AG09309 (cell line): Measurements from ENCODE around the gene SLC25A36.

ENCODE experiments used
- DNase-seq: peaks from one replicate; pipeline ENCODE4 v3.0.0-alpha.2; 2010; ENCODE audit warnings: low read depth
- H3K4me3 ChIP-seq: 2 replicates; pipeline ENCODE4 v1.5.1; 2011; ENCODE audit warnings: mild to moderate bottlenecking, low read depth, low read length, moderate library complexity; ENCODE audit not compliant: control insufficient read depth
- CTCF ChIP-seq: IDR thresholded peaks from 2 replicates; pipeline ENCODE4 v1.5.1; 2011; ENCODE audit warnings: mild to moderate bottlenecking, low read depth, low read length, inconsistent platforms; ENCODE audit not compliant: insufficient read depth, control insufficient read depth; ENCODE audit errors: missing control alignments

The SLC25A36 gene

GRCh38 chr3:140904521-140904920 lies 37.1 kb upstream of the SLC25A36 start:
- H3K4me3 ChIP-seq, result no peak overlapping the region
- no peak for DNase-seq
- TF ChIP-seq CTCF, result no peak

- no peak for DNase-seq
- no peak for TF ChIP-seq CTCF
- H3K4me3 ChIP-seq, result no peak overlapping the region
These were observed 36.1 kb upstream of the SLC25A36 start for GRCh38 chr3:140905559-140905958.

- no peak for DNase-seq
- no peak for TF ChIP-seq CTCF
- H3K4me3 ChIP-seq, result no peak overlapping the region
These were observed 34.9 kb upstream of the SLC25A36 start for GRCh38 chr3:140906785-140907184.

- H3K4me3 ChIP-seq, result no peak overlapping the region
- no peak for DNase-seq
- no peak for TF ChIP-seq CTCF
These were observed 30.8 kb upstream of the SLC25A36 start for GRCh38 chr3:140910860-140911259.

GRCh38 chr3:140911822-140912221 lies 29.8 kb upstream of the SLC25A36 start:
- no peak for DNase-seq
- no peak overlapping the region for H3K4me3 ChIP-seq
- TF ChIP-seq CTCF, result no peak

GRCh38 chr3:140913728-140914127 lies 27.9 kb upstream of the SLC25A36 start:
- no peak for DNase-seq
- H3K4me3 ChIP-seq, result no peak overlapping the region
- no peak for TF ChIP-seq CTCF

GRCh38 chr3:140914384-140914945 lies 27.2 kb upstream of the SLC25A36 start:
- no peak for DNase-seq
- no peak for TF ChIP-seq CTCF
- no peak overlapping the region for H3K4me3 ChIP-seq
